ENCODE measurements around the gene FAM229A.
"Not testable (repeated sequence)": the region's sequence is repeated elsewhere in the genome, so short reads cannot be mapped to it uniquely, and the experiment has no call there.

The FAM229A gene

DNA sequence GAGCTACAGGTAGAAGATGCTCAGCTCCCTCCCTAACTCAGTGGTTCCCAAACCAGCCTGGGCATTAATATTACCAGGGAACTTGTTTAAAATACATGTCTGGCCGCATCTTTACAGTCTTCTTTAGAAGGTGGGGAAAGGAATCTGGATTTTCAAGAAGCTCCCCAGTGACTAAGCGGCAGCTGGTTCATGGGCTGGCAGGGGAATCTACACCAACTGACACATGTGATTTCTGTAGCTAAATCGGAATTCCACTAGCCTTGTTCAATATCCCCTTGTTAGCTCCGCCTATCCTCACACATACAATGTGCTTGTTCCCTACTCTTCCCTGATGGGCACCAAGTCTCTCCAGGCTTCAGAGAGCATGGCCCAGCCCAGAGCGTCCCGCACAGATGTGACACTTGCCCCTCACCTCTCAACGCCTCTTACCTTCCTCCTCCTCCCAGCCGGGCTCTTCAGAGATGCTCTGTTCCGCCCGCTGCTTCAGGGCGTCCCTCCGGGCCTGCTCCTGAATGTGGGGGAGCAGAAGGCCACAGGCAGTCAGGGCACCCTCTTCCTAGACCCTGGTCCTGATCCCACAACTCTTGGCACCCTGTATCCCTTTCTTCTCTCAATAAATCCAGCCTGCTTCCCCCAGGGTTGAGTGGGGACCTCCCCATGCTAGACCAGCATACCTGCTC is 15.4 kb upstream of the FAM229A start:
- no peak for DNase-seq (ENCODE audit: low read depth, low spot score)

DNA sequence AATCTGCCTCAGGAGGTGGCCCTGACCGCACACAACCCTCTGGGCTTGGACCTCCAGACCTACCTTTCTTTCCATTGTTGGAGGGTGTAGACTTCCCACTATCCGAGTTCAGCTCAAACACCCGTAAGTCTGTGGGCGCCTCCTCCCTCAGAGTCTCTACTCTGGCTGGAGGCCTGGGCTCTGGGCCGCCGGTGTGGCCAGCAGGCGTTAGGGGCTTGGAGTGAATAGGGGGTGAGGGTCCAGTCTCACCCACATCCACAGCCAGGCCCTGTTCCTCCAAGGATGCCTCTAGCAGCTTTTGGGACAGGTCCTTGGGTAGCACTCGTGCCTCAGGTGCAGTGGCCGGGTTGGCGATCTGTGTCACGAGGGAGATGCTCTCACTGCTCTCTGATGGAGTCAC is 13.9 kb upstream of the FAM229A start:
- DNase-seq (ENCODE audit: low read depth, low spot score), result no peak

DNA sequence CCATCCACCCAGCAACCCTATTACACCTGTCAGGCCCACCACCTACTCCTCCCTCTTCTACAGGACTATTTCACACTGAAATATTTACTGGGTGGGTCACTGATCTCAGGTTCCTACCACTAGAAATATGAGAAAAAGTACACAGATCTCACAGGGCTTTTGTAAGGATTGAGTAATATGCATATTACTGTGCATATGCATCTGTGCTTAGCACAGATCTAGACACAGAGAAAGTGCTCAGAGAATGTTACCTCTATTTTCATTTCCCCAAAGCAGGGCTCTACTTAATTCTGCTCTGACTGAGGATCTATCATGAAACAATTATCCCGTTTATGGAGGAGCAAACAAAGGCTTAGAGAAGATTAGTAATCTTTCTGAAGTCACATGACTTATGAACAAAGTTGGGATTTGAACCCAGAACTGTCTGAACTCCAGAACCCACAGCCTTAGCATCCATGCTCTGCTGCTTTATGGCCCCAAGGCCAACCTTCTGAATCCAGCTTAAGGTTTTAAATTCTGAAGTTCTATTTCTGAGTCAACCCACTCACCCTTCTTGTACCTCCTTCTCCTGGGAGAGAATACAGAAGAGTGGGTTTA is 11.8 kb upstream of the FAM229A start:
- DNase-seq (ENCODE audit: low read depth, low spot score), result no peak

DNA sequence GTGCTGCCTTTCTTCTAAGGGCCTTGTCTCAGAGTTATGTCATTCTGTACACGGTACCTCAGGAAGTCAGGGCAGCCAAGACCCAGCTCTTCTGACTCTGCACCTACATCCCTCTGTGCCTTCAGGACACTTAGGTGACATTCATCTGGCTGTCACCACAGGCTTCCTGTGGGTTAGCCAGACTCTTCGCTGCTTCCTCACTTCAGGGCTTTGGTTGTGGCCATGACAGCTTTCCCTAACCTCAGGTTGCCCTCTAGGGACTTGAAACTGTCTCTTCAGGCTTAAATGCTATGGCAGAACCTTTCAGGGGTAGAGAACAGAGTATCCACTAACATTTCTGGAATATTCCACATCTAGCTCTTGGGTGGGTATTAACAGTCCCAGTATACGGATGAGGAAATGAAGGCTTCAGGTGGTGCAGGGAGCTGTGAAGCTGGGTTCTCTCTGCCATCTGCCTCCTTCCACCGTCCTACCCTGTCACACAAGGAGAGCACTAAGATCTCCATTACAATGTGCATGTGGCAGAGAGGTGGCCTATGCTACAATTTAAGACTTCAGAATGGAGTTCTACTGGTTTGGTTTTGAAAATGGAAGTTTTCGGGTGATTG is 10.0 kb upstream of the FAM229A start:
- DNase-seq (ENCODE audit: low read depth, low spot score), result no peak

DNA sequence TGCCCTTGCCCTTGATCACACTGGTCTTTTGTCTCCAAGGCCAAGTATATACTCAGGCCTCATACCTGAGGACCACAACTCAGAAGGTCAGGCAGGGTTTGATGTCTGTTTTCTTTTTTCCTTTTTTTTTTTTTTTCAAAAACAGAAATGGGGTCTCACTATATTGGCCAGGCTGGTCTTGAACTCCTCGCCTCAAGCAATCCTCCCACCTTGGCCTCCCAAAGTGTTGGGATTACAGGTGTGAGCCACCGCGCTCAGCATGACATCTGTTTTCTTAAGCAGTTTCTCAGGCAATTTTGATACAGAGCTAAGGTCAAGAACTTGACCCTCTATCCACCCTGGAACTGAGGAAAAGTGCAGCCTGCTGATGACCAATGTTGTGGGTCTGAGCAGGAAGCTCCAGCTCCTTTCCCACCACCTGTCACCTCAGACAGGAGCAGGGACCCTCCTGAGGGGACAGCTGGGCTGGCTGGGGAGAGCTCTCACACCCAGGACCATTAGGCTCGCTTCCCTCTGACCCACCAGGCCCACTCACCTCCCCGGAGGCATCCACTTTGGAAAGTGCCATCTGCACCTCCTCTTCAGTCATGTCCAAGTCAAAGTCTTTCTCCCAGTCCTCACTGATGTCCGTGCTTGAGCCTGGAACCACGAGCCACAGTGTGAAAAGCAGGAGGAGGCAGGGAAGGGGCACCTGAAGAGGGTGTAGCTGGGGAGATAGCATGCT is 5.8 kb upstream of the FAM229A start:
- DNase-seq (ENCODE audit: low read depth, low spot score), result no peak

DNA sequence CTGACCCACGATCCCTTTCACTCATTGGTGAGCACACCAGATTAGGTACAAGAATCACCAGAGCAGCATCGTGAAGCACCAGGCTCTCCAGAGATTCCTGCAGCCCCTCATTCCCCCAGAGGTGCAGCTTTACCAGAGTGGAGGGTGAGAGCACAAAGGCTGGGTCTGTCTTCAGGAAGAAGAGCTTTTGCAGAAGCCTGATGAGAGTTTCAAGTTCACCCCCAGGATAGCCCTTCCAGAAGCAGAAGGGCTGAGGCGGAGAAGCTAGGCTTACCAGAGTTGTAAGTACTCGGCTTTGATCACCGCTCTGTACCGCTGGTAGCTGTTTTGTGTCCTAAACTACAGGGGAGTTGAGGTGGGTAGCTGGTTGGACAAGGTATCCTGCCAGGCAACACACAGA is 3.2 kb upstream of the FAM229A start:
- DNase-seq (ENCODE audit: low read depth, low spot score), result no peak

DNA sequence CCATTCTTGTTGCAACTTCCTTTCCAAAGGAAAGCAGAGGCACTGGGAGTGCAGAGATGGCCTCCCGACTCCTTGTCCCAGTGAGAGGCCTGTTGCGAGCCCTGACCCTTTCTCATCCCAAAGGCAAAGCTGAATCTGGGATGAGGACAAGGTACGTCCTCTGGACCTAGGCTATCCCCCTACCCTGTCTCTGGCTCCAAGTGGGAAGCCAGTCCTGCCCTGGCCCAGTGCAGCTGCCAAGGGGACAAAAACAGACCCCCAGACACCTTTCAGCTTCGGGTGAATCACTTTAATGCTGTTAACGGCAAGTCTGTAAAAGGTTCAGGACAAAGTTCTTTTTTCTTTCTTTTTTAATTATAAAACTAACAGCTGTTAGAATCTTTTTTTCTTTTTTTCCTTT is 2.6 kb upstream of the FAM229A start:
- no peak for DNase-seq (ENCODE audit: low read depth, low spot score)

DNA sequence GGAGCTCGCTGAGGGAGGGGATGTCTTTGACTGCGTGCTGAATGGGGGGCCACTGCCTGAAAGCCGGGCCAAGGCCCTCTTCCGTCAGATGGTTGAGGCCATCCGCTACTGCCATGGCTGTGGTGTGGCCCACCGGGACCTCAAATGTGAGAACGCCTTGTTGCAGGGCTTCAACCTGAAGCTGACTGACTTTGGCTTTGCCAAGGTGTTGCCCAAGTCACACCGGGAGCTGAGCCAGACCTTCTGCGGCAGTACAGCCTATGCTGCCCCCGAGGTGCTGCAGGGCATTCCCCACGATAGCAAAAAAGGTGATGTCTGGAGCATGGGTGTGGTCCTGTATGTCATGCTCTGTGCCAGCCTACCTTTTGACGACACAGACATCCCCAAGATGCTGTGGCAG is 1.4 kb upstream of the FAM229A start:
- DNase-seq (ENCODE audit: low read depth, low spot score), result no peak

DNA sequence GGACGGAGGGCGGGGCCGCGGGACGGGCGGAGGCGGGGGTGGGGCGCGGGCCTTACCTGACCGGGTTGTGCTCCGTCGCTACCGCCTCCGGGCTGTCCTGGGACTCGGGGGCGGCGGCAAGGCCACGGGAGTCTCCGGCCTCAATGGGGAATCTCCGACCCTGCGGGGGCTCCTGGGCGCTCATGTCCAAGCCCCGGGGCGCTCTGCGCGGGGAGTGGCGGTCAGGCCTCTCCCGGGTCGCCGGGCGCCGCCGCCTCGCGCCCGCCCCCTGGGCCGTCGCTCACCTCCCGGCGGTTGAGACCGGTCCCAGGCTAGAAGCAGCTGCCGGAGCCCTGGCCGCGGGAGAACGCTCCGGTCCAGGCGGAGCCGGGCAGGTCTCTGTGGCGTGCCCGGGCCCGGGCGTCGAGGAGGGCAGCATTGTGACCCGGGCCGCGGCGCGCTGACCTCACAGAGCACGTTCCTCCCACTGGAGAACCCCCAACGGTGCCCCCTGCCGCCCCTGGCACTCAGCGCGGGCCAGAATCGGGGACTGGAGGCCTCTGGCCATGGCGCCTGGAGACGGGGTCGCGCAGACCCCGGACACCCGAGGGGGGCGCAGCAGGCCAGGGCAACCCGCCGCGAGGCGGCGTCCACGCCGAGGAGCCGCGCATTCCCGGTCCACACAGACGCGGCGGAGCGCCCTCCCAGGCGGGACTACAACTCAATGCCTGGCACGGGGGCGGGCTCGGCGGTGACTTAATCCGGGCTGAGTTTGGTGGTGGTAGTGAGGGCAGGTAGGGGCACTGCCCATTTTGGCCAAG is 411 bp downstream of the FAM229A start:
- no peak for DNase-seq (ENCODE audit: low read depth, low spot score)

DNA sequence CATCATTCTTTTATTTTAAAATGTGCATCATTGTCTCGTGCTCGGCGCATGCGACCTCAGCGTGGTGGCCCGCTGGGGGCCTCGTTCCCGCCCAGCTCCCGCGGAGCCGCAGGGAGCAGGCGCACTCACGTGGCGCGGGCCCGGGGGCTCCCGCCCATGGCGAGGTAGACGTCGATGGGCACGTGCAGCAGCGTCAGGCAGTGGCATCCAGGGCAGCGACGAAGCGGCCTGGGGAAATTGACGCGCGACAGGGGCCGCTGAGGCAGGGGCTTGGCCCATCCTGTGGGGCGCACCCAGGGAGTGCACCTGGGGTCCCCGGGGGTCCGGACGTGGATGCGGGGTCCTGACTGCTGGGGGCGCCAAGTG is 994 bp downstream of the FAM229A start:
- no peak for DNase-seq (ENCODE audit: low read depth, low spot score)

DNA sequence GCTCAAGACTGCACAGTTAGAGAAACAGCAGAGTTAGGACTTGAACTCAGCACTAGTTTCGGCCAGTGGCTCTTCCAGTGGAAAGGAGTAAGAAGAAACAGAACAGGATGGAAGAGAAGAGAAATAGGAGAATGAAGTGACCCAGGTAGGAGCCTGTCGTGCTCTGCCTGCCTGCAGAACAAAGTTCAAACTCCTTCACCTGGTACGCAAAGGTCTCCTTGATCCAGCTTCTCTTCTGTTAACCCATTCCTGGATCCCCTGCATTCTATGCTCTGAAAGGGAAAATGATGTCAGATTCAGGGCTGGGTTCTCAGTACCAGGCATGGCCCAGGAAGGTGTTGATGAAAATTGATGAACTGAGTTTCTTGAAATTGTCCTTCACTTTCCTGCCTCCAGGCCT is 3.9 kb downstream of the FAM229A start:
- DNase-seq (ENCODE audit: low read depth, low spot score), result no peak

DNA sequence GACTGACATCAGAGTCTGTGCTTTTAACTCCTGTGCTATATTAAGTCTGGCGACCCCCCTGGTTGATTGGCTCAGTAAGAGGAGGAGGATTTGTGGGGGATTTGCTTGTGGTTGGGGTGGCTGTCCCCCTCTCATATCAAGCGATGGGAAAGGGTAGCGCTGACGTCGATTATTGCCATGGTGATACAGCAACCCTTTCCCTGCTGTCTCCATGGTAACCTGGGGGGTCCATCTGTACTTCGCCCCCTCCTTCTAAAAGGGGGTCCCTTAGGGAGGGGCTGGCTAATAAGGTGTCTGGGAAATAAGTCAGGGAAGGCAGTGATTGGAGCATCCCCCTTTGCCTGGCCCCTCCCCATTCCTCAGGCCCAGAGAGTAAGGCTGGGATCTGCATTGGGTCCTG is 4.7 kb downstream of the FAM229A start:
- DNase-seq (ENCODE audit: low read depth, low spot score), result no peak

DNA sequence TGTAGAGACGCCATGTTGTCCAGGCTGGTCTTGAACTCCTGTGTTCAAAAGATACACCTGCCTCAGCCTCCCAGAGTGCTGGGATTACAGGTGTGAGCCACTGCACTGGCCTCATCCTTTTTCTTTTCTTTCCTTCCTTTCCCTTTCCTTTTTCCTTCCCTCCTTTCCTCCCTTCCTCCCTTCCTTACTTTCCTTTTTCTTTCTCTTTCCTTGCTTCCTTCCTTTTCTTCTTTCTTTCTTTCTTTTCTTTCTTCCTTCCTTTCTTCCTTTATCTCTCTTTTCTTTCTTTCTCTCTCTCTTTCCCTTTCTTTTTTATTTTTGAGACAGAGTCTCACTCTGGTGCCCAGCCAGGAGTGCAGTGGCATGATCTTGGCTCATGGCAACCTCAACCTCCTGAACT is 5.8 kb downstream of the FAM229A start:
- no peak for DNase-seq (ENCODE audit: low read depth, low spot score)

DNA sequence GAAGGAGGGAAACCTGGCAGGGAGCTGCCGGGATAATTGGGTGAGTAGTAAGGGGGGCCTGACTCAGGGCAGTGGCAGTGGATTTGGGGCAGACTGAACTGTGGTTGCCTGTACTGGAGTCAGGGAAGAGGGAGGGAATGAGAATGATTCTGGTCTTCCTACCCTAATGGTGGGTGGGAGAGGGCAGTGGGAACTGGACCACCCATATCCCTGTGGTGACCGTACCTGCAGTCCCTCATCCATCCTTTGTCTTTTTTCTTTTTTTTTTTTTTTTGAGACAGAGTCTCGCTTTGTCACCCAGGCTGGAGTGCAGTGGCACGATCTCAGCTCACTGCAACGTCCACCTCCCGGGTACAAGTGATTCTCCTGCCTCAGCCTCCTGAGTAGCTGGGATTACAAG is 6.5 kb downstream of the FAM229A start:
- DNase-seq (ENCODE audit: low read depth, low spot score), result not testable (repeated sequence)

DNA sequence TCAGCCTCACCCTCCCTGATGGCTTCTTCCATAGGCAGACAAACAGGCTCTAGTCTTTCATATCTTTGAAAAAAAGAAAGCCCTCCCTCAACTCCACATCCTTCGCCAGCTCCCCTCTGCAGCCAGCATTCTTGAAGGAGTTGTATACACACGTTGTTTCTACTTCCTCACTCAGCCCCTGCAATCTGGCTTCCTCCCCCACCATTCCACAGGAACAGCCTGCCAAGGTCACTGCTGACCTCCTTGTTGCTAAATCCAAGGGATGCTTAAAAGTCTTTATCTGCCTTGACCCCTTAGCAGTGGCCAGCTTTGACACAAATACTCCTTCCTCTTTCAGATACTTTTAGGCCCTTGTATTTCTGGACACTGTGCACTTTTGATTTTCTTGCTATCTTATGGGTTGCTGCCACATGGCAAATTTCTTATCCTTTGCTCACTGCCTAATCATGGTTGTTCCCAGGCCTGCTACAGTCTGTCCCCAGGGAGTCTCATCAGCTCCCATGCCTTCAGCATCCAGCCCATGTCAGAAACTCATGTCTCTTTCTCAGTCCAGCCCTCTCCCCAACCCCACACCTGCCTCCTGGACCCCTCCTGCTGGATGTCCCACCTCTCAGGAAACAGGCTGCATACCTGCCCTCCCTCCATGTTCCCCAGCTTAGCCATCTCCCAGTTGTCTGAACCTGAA is 8.3 kb downstream of the FAM229A start:
- DNase-seq (ENCODE audit: low read depth, low spot score), result no peak

DNA sequence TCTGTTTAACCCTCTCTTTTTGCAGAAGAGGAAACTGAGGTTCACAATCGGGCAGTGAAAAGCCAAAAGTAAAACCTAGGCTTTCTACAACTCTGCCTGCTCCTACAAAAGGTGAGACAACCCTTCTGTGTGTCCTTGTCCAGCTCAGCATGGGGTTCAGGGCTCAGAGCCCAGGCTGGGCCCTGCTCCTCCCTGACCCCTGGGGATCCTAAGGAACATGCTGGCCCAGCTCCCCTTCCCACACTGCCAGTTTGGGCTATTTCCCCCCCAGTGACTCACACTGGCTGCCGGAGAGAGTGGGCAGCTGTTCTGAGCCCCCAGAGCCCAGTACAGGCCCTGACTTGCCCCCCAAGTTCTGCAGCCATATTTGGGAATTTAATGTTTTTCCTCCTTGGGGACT is 8.9 kb downstream of the FAM229A start:
- no peak for DNase-seq (ENCODE audit: low read depth, low spot score)

DNA sequence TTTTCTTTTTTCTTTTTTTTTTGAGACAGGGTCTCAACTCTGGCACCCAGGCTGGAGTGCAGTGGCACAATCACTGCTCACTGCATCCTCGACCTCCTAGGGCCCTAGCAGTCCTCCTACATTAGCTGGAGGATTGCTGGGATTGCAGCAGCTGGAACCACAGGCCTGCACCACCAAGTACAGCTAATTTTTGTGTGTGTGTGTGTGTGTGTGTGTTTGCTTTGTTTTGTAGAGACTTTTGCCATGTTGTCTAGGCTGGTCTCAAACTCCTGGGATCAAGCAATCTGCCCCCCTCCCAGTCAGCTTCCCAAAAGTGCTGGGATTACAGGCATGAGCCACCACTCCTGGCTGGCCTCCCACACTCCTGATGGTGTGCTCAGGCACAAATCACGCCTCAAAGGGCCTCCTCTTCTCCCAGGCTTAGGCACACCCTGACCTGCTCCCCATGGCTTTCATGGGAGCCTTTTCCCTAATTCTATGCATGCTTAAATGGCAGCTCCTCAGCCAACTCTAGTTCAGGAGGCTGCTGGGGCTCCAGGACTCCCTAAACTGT is 9.4 kb downstream of the FAM229A start:
- no peak for DNase-seq (ENCODE audit: low read depth, low spot score)

DNA sequence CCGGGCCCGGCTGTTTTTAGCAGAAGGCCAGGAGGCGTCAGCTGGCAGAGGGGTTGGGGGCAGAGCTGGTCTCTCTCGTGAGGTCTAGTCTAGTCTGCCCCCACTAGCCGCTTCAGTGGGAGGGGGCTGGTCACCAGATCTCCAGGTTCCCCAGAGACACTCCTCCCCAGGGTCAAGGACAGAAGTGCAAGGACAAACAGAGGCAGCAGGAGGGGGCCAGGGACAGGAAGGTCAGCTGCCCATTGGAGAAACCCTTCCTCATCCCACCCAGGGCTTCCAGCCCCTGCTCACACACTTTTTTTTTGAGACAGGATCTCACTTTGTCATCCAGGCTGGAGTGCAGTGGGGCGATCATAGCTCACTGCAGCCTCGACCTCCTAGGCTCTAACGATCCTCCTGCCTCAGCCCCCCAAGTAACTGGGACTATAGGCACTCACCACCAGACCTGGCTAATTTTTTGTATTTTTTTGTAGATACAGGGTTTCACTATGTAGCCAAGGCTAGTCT is 10.0 kb downstream of the FAM229A start:
- DNase-seq (ENCODE audit: low read depth, low spot score), result no peak

DNA sequence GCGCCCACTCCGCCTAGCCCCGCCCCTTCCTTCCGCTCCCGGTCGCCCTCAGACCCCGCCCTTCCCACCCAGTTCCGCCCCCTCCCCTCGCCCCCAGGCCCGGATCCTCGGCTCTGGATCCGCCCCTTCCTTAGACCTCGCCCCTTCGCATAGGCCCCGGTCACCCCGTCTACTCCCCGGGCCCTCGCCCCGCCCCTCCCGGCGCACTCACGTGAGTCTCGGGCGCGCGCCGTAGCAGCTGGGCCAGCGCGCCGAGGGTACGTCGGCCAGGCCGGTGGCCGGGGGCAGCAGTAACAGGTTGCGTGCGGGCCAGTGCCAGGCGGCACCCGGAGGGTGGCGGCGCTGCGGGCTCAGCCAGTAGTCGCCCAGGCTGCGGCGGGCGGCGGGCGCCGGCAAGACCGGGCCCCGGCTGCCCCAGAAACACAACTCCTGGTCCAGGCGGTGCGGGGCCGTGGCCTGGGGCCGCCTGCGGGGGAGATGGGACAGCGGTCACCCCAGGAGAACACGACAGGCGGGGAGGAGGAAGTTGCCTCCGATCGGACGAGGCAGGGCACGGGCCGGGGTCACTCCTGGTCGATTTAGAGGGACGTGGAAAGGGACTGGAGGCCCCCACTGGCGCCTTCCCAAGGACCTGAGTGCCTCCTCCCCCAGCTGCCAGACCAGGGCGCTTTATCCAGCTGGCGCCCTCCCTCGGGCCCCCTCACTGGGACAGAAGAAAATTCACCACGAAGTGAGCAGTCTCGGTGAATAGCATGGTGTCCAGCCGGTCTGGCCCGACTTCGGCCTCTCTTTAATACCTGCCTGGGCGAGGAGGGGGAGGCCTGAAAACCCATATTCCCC is 10.7 kb downstream of the FAM229A start:
- peak; percentile 69 for DNase-seq (ENCODE audit: low read depth, low spot score)
